Dermis blood vessel endothelial cell (primary cell): Measurements from ENCODE around the gene GFAP. TPM values are rescaled to one million over a fixed set of nuclear protein-coding genes. Genes with fewer than 3 reads are reported as not detected.

ENCODE experiments used
- DNase-seq: peaks from one replicate; pipeline ENCODE4 v3.0.0; 2010
- total RNA-seq: library from RNA; depleted of rRNA; stranded (reverse); fragments of >200 nt; gene quantifications from 2 replicates; pipeline ENCODE4 v1.2.3, GENCODE V29; 2014

GFAP gene
- total RNA-seq, 1 donor from 2014 or later: 0.51 TPM

DNA sequence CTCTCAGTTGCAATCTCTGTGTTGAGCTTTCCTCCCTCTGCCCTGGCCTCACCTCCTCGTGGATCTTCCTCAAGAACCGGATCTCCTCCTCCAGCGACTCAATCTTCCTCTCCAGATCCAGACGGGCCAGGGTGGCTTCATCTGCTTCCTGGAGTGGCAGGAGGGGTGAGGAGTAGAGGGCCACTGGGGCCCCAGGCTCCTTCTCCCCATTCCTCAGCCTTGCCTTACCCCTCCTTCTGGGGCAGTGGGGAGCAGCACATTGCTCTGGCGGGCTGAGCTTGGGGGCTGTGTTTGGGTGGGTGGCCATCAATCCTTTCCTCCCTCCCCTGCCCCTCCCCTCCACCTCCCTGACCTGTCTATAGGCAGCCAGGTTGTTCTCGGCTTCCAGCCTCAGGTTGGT lies 1.6 kb downstream of the GFAP start:
- DNase-seq: no peak

DNA sequence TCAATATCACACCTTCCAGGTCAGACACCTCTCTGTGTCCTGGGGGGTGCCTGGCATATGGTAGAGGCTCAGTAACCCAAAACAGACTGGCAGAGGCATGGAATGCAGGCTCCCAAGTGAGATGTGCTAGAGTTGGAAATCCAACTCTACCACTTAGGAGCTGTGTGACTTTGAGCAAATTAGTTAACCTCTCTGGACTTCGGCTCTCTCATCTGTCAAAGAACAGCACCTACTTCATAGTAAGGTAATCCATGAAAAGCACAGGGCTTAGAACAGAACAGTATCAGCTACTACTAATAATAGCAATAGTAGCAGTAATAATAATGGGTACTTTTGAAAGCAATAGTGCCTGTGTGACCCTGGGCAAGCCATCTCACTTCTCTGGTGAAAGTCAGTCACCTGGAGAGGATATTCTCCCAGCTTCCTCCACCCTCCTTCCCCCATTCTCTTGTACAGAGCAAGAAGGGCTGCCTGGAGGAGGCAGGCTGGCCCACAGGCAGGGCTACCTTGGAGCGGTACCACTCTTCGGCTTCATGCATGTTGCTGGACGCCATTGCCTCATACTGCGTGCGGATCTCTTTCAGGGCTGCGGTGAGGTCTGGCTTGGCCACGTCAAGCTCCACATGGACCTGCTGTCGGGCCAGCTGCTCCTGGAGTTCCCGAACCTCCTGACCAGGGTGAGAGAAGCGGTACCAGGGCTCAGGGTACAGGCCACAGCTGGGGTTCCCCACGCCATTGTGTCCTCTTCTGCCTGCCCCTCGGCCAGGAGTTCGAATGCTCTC lies 2.3 kb downstream of the GFAP start:
- no peak for DNase-seq

GRCh38 chr17:44911133-44912001 lies 3.9 kb downstream of the GFAP start:
- peak; percentile 58 for DNase-seq

DNA sequence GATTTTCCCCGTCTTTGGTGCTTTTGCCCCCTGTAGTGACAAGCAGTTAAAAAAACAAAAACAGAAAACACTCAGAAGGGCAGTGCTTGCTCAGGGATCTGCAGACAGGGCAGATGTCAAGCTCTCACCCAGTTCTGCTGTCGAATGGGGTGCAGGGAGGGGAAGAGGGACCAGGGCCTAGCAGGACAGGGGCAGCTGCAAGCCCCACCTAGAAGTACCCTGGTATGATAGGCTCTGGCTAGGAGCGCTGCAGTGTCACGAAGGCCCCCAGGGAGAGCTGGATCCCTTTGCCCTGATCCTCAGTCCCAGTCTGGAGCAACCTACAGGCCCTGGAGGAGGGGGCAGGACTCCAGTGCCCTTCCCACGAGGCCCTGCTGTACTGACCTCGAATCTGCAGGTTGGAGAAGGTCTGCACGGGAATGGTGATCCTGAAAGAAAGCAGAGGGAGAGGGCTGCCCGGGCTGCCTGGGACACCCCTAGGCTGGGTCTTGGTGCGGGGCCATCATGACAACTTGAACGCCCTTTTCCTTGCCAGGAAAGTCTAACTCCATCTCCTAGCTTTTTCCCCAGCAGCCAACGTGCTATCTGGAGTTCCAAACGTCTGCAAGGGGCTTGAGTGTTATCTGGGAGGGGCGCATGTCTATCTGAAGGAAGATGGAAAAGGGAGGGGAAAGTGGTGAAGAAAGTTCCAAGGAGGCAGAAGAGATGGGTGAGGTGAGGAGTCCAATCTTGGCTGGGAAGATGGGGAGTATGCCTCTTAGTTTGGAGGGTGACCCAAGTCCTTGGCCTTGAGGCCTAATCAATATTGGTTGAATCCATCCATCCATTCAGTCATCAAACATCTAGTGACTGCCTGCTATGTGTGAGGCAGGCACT lies 4.8 kb downstream of the GFAP start:
- no peak for DNase-seq

DNA sequence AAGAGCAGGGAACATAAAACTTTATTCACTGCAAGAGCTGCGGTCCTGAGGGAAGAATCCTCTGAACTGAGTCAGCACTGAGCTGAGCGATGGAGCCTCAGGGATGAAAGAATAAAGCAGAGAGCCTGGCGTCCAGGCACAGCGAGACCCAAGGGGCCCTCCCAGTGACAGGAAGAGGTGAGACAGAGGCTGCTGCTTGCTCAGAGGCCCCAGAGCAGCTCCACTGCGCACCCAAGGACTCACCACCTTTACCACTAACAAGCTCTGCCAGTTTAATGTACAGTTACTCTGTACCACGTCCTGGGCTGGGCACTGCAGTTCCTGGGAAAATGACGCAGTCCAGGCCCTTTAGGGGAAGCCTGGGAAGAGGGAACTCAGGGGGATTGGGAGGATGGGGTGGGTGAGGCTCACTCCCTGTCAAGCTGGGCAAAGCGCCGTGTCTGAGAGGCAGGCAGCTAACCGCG lies 5.6 kb downstream of the GFAP start:
- DNase-seq: no peak

DNA sequence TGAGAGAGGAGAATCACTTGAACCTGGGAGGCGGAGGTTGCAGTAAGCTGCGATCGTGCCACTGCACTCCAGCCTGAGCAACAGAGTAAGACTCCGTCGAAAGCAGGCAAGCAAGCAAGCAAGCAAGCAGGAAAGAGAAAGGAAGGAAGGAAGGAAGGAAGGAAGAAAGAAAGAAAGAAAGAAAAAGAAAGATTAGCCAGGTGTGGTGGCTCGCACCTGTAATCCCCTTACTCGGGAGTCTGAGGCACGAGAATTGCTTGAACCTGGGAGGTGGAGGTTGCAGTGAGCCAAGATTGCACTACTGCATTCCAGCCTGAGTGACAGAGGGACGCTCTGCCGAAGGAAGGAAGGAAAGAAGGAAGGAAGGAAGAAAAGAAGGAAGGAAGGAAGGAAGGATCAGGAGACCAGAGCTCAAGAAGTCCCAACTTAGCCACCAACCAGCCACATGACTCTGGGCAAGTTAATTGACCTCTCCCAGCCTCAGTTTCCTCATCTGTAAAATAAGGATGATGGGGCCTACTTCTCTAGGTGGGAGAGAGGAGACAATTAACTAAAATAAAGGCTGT lies 6.5 kb downstream of the GFAP start:
- DNase-seq: no peak

DNA sequence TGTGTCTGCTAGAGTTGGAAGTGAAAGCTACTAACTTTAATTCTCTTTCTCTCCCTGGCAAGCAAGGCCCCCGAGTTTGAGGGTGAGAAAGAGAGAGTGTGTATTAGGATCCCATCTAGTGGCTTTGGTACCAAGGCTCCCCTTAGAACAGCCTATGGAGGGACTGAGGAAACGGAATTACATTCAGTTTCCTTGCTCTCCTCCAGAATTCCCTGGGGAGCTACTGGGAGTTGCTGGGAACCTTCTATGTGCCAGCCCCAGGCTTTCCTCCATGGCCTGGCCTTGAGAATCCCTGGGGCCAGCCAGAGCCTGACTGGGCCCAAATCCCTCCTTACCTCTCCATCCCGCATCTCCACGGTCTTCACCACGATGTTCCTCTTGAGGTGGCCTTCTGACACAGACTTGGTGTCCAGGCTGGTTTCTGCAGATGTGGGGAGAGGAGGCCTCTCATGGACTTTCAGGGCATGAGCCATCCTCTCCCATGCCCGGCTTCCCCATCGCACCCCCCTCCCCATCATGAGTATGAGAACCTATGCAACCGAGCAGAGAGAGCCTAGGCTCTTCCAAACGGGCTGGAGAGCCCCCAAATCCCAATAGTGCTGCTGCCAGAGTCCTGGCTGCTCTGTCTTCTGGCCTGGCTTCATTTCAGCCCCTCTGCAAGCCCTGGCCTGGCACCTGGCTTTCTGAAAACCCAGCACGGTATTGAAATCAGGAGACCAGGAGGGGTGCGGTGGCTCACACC lies 7.4 kb downstream of the GFAP start:
- no peak for DNase-seq

- no peak for DNase-seq
Measured at GRCh38 chr17:44906763-44907728, 8.3 kb downstream of the GFAP start.

DNA sequence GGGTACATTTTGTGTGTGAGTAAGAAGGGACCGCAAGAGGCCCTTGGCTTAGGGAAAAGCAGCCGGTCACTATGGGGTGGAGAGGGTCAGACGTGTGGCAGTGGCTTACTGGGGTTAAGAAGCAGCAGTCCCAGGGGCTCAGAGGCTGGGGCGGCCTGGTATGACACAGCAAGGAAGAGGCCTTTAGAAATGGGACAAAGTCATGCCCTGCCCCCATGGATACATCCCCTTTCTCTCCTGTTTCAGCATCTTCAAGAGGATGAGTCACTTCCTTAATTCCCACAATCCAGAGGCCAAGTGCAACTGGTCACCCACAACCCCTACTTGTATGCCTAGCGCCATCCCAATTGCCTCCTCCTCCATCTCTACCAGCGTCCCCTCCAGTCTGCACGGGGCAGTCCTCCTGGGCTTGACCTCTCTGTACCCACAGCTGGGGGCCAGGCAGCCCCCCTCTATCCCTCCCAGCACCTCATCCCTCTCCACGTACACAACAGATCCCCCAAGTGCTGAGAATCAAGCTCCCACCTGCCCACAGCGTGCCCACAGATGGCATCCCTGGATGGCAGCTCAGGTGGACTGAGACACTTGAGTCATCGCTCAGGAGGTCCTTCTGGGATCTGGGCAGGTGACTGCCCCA lies 9.2 kb downstream of the GFAP start:
- peak; percentile 89 for DNase-seq

GRCh38 chr17:44905006-44906000 lies 10.0 kb downstream of the GFAP start:
- DNase-seq: peak; percentile 32

DNA sequence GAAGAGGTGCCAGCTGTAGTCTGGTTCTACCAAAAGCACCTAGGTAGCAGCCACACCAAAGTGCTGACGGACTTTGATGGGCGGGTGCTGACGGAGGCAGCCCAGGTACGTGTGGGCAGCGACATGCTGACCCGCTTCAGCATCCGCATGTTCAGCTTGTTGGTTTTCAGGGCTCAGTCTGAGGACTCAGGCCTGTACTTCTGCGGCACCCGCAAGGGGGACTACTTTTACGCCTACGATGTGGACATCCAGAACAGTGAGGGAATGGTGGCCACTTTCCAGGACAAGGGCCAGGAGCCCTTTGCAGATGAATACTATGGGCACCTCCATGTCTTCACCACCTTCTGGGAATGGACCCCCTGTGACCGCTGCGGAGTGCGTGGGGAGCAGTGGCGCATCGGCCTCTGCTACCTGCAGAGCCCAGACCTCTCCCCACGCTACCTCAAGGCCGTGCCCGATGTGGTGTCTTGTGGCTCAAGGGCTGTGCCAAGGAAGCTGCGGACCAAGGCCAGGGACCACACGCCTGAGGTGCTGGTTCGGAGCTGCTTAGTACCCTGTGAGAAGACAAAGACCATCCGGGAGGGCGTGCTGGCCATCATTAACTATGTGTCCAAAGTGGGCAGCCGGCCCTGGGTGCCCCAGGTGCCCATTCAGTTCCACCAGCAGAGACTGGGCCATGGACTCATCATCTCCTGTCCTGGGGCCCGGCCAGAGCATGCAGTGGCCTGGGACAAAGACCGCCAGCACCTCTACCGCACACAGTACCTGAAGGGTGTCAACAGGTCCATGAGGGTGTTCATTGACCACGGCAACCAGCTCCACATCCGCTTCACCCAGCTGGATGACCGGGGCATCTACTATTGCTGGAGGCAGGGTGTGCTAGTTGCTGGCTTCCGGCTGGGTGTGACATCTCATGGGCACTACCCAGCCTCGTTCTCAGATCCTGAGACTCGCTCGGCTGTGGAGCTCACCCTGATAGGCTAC lies 11.0 kb downstream of the GFAP start:
- no peak for DNase-seq

GRCh38 chr17:44903012-44903685 lies 12.2 kb downstream of the GFAP start:
- DNase-seq: peak; percentile 53

- no peak for DNase-seq
Measured at GRCh38 chr17:44902135-44902760, 13.1 kb downstream of the GFAP start.

DNA sequence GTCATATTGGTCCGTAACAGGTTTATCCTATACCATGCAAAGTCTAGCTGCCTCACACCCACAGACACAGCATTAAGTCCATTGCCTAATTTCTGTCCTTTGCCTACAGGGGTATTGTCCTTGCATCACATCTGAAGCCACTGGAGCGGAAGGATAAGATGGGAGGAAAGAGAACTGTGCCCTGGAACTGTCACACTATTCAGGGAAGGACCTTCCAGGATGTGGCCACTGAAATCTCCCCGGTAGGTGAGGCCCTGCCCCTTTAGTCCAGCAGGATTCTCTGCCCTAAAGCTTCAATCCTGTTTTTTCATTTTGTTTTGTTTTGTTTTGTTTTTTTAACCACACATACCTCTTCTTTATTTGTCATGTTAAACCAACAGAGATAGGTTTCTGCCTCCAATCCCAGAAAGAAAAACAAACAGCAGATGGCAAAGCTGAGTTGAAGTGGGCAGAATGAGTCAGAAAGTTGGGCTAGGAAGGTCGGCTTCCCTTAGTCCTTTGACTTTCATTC lies 13.8 kb downstream of the GFAP start:
- DNase-seq: peak; percentile 75

GRCh38 chr17:44900894-44901293 lies 14.4 kb downstream of the GFAP start:
- DNase-seq: peak; percentile 98
